HepG2 (cell line): ENCODE measurements around the gene INHBE. TPM values are rescaled to one million over a fixed set of nuclear protein-coding genes. Genes with fewer than 3 reads are reported as not detected.
A peak's percentile ranks its signal among the peaks of the same experiment; 100 is the strongest.

Experiments used
- KDM2A ChIP-seq: sonication (generic); formaldehyde crosslinking; IDR thresholded peaks from 2 replicates; pipeline ENCODE4 v1.4.0; 2020; ENCODE audit warnings: low read depth, missing genetic modification reagents, borderline replicate concordance
- PPARG ChIP-seq: conservative IDR thresholded peaks from 2 replicates; pipeline ENCODE4 v1.6.1; 2016; ENCODE audit warnings: missing biosample characterization, missing genetic modification reagents
- SP4 ChIP-seq: sonication (generic); formaldehyde crosslinking; IDR thresholded peaks from 2 replicates; pipeline ENCODE4 v1.8.1; 2023; ENCODE audit warnings: mild to moderate bottlenecking, missing genetic modification reagents
- SYNCRIP ChIP-seq: fragments of 200-400 bp; formaldehyde crosslinking; IDR thresholded peaks from 2 replicates; pipeline ENCODE4 v1.6.1; 2018; ENCODE audit warnings: mild to moderate bottlenecking, low read depth, low read length; ENCODE audit not compliant: insufficient read depth
- TFDP2 ChIP-seq: sonication (generic); formaldehyde crosslinking; IDR thresholded peaks from 2 replicates; pipeline ENCODE4 v1.4.0; 2020; ENCODE audit warnings: missing genetic modification reagents
- THAP11 ChIP-seq: IDR thresholded peaks from 2 replicates; pipeline ENCODE4 v1.6.1; 2016; ENCODE audit warnings: missing biosample characterization, missing genetic modification reagents
- THAP9 ChIP-seq: sonication (generic); formaldehyde crosslinking; IDR thresholded peaks from 2 replicates; pipeline ENCODE4; 2020; ENCODE audit warnings: missing genetic modification reagents, mild to moderate bottlenecking, borderline replicate concordance
- ZBTB26 ChIP-seq: IDR thresholded peaks from 2 replicates; pipeline ENCODE4 v1.6.1; 2016; ENCODE audit warnings: missing compliant biosample characterization, missing genetic modification reagents, borderline replicate concordance
- ZMYM2 ChIP-seq: sonication (generic); formaldehyde crosslinking; IDR thresholded peaks from 2 replicates; pipeline ENCODE4 v1.8.0; 2022; ENCODE audit warnings: mild to moderate bottlenecking, missing genetic modification reagents
- ZNF124 ChIP-seq: sonication (generic); formaldehyde crosslinking; IDR thresholded peaks from 2 replicates; pipeline ENCODE4 v1.4.0; 2020; ENCODE audit warnings: missing genetic modification reagents
- ZNF205 ChIP-seq: IDR thresholded peaks from 2 replicates; pipeline ENCODE4 v1.6.1; 2018; ENCODE audit warnings: missing biosample characterization, missing genetic modification reagents
- ZNF660 ChIP-seq: sonication (generic); formaldehyde crosslinking; IDR thresholded peaks from 2 replicates; pipeline ENCODE4 v1.5.1; 2020; ENCODE audit warnings: mild to moderate bottlenecking, low read depth, missing genetic modification reagents, borderline replicate concordance
- ZNF703 ChIP-seq: sonication (generic); formaldehyde crosslinking; IDR thresholded peaks from 2 replicates; pipeline ENCODE4 v1.5.1; 2020; ENCODE audit warnings: missing genetic modification reagents, mild to moderate bottlenecking, moderate library complexity, borderline replicate concordance
- polyA plus RNA-seq, 8 experiments: library from polyadenylated mRNA; depleted of rRNA in 3 of 8; stranded (reverse) in 7 of 8; unstranded in 1 of 8; fragments of >200 nt; fragmentation: Illumina TruSeq in 4 of 8; extraction: Trizol in 4 of 8; gene quantifications; 2 replicates each; pipeline versions ENCODE4 v1.2.1 to v1.2.3, GENCODE V29; 2011 to 2016; ENCODE audit warnings: low read depth in 4 of 8, missing spikeins in 1 of 8, mixed read lengths in 1 of 8; ENCODE audit not compliant: insufficient read depth in 1 of 8
- total RNA-seq, 5 experiments: library from RNA; depleted of rRNA; stranded (reverse); fragments of >200 nt; fragmentation: Illumina TruSeq; extraction: Trizol; gene quantifications; 2 replicates each; pipeline ENCODE4 v1.2.3, GENCODE V29; 2016; ENCODE audit warnings: low read depth in 1 of 5
- TF ChIP-seq, protein P1 (sequence below): sonication (generic); formaldehyde crosslinking; IDR thresholded peaks from 2 replicates; pipeline ENCODE4 v1.5.1; 2020; ENCODE audit warnings: missing genetic modification reagents, mild to moderate bottlenecking, borderline replicate concordance
- TF ChIP-seq, protein P2 (sequence below): IDR thresholded peaks from 2 replicates; pipeline ENCODE4 v1.6.1; 2012; ENCODE audit warnings: low read depth, low read length, improper control_type of control experiment
- TF ChIP-seq, protein P3 (sequence below), 2 experiments: fragments of 450-650 bp in 1 of 2; sonication (generic) in 1 of 2; formaldehyde crosslinking; IDR thresholded peaks; 2 replicates each; pipeline versions ENCODE4 v1.5.0 to v1.8.0; 2020 to 2022; ENCODE audit warnings: mild to moderate bottlenecking in 1 of 2, missing genetic modification reagents in 1 of 2
- TF ChIP-seq, protein P4 (sequence below): sonication (generic); formaldehyde crosslinking; IDR thresholded peaks from 2 replicates; pipeline ENCODE4 v1.4.0; 2020; ENCODE audit warnings: missing genetic modification reagents

The INHBE gene
- total and polyA plus RNA-seq, 2 of the 13 experiments (the other 11 are each of a cell fraction or from before 2014, with no cell fraction given) = 17.0 to 32.0 TPM

GRCh38 chr12:57462251-57462911, 7.3 kb downstream of the INHBE start (continued):
- TF ChIP-seq, protein P1, sequence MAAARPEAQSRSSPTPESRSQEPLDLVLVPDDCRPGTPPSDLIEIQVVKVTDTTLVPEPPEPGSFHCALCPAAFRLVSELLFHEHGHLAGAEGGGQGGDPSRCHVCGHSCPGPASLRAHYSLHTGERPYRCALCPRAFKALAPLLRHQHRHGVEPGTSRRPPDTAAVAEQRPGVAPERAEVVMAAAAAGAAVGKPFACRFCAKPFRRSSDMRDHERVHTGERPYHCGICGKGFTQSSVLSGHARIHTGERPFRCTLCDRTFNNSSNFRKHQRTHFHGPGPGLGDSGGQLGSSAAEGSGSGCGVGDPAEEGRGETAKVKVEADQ (CRISPR knock-in tag) = no peak
- TF ChIP-seq ZBTB26 (CRISPR knock-in tag) (0 out of 2 replicates have a peak, but pooled peaks have one; percentile 31), SP4 (CRISPR knock-in tag) (no peak), TFDP2 (peak; percentile 21; the same call in 1 of the 2 replicates), KDM2A (CRISPR knock-in tag) (peak; percentile 83; the same call in 1 of the 2 replicates), ZNF124 (CRISPR knock-in tag) (no peak), THAP11 (CRISPR knock-in tag) (peak; percentile 52; the same call in 1 of the 2 replicates), ZMYM2 (CRISPR knock-in tag) (no peak), PPARG (CRISPR knock-in tag) (no peak), ZNF703 (CRISPR knock-in tag) (no peak), ZNF660 (CRISPR knock-in tag) (no peak), THAP9 (no peak; the same call in 1 of the 2 replicates), ZNF205 (CRISPR knock-in tag) (no peak), SYNCRIP (no peak)
- TF ChIP-seq, protein P2, sequence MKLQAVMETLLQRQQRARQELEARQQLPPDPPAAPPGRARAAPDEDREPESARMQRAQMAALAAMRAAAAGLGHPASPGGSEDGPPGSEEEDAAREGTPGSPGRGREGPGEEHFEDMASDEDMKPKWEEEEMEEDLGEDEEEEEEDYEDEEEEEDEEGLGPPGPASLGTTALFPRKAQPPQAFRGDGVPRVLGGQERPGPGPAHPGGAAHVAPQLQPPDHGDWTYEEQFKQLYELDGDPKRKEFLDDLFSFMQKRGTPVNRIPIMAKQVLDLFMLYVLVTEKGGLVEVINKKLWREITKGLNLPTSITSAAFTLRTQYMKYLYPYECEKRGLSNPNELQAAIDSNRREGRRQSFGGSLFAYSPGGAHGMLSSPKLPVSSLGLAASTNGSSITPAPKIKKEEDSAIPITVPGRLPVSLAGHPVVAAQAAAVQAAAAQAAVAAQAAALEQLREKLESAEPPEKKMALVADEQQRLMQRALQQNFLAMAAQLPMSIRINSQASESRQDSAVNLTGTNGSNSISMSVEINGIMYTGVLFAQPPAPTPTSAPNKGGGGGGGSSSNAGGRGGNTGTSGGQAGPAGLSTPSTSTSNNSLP = peak; percentile 24; the same call in 1 of the 2 replicates
- TF ChIP-seq, protein P3, sequence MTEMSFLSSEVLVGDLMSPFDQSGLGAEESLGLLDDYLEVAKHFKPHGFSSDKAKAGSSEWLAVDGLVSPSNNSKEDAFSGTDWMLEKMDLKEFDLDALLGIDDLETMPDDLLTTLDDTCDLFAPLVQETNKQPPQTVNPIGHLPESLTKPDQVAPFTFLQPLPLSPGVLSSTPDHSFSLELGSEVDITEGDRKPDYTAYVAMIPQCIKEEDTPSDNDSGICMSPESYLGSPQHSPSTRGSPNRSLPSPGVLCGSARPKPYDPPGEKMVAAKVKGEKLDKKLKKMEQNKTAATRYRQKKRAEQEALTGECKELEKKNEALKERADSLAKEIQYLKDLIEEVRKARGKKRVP (CRISPR knock-in tag; IDR thresholded peaks at IDR 0.05) = 0 out of 4 replicates have a peak, but pooled peaks of 1 of the 2 experiments have one; percentile 29
- TF ChIP-seq, protein P4, sequence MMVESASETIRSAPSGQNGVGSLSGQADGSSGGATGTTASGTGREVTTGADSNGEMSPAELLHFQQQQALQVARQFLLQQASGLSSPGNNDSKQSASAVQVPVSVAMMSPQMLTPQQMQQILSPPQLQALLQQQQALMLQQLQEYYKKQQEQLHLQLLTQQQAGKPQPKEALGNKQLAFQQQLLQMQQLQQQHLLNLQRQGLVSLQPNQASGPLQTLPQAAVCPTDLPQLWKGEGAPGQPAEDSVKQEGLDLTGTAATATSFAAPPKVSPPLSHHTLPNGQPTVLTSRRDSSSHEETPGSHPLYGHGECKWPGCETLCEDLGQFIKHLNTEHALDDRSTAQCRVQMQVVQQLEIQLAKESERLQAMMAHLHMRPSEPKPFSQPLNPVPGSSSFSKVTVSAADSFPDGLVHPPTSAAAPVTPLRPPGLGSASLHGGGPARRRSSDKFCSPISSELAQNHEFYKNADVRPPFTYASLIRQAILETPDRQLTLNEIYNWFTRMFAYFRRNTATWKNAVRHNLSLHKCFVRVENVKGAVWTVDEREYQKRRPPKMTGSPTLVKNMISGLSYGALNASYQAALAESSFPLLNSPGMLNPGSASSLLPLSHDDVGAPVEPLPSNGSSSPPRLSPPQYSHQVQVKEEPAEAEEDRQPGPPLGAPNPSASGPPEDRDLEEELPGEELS (CRISPR knock-in tag) = 0 out of 2 replicates have a peak, but pooled peaks have one; percentile 12
